NCI-H748 (cell line): Measurements from ENCODE around the gene HOXA6.

Source experiments
- DNase-seq: peaks from one replicate; lab custom pipeline; 2025; ENCODE audit not compliant: unreplicated experiment; lab: John Stamatoyannopoulos, UW

Gene HOXA6

GRCh38 chr7:27173956-27174873 lies 26.6 kb upstream of the HOXA6 start, which contains the start of gene HOXA10:
Gene HOXA10 (minus strand): TSS chr7:27174320. CDS start chr7:27174306, 14 bp downstream.
- peak; percentile 75 for DNase-seq

- DNase-seq = peak; percentile 76
Measured at GRCh38 chr7:27173511-27173955, 26.0 kb upstream of the HOXA6 start.

GRCh38 chr7:27172823-27173510 lies 25.4 kb upstream of the HOXA6 start:
- peak; percentile 78 for DNase-seq

- DNase-seq = peak; percentile 37
Measured at GRCh38 chr7:27172315-27172774, 24.8 kb upstream of the HOXA6 start.

- DNase-seq = peak; percentile 46
Measured at GRCh38 chr7:27171637-27172314, 24.2 kb upstream of the HOXA6 start.

- DNase-seq = peak; percentile 20
Measured at GRCh38 chr7:27171325-27171636, 23.7 kb upstream of the HOXA6 start.

- DNase-seq = no peak
Measured at GRCh38 chr7:27170426-27171324, 23.1 kb upstream of the HOXA6 start.

GRCh38 chr7:27169658-27170425 lies 22.3 kb upstream of the HOXA6 start:
- peak; percentile 79 for DNase-seq

- DNase-seq = peak; percentile 16
Measured at GRCh38 chr7:27168265-27168947, 20.8 kb upstream of the HOXA6 start.

- no peak for DNase-seq
Measured at GRCh38 chr7:27167916-27168264, 20.3 kb upstream of the HOXA6 start.

- DNase-seq = no peak
Measured at GRCh38 chr7:27166531-27167505, 19.2 kb upstream of the HOXA6 start.

- no peak for DNase-seq
Measured at GRCh38 chr7:27165996-27166530, 18.5 kb upstream of the HOXA6 start.

- DNase-seq = no peak
Measured at GRCh38 chr7:27165089-27165995, 17.8 kb upstream of the HOXA6 start, which contains the start of gene HOXA9. Gene HOXA9 (minus strand): TSS chr7:27165537. CDS start chr7:27165457, 80 bp downstream.

GRCh38 chr7:27164367-27165088 lies 17.0 kb upstream of the HOXA6 start:
- DNase-seq = no peak

- DNase-seq = no peak
Measured at GRCh38 chr7:27164045-27164366, 16.4 kb upstream of the HOXA6 start.
